IMR-90 (cell line): ENCODE data around the gene KIAA1328. TPM values are rescaled to one million over a fixed set of nuclear protein-coding genes. Genes with fewer than 3 reads are reported as not detected.

Experiments used
- ATAC-seq: fragments of 200-7000 bp; cut with Tn5 transposase; 2 replicates; pipeline ENCODE4 v1.9.1; 2020; ENCODE audit warnings: low read depth, mild to moderate bottlenecking, moderate library complexity
- BruUV-seq: library from RNA; stranded (reverse); fragments of 400-500 nt; replicated peaks from 2 replicates; lab custom pipeline; 2021; lab: Mats Ljungman, UMichigan
- CTCF ChIA-PET: fragments of 300-600 bp; formaldehyde crosslinking; extraction: SDS; loops from one replicate; lab custom pipeline; 2021; ENCODE audit warnings: antibody characterized with exemption; lab: Yijun Ruan, JAX
- POLR2A ChIA-PET: fragments of 300-600 bp; sonication (Branson Sonifier 250); formaldehyde crosslinking; loops from one replicate; lab custom pipeline; 2022; ENCODE audit warnings: antibody characterized with exemption; ENCODE audit not compliant: unreplicated experiment; lab: Charles Lee
- DNase-seq: peaks from one replicate; pipeline ENCODE4 v3.0.0; 2013
- H2AFZ ChIP-seq: replicated peaks from 2 replicates; pipeline ENCODE3; 2013; ENCODE audit warnings: low read length, mild to moderate bottlenecking; ENCODE audit not compliant: poor library complexity
- H2AK5ac ChIP-seq: 2 replicates; pipeline ENCODE4 v1.6.1; 2013; ENCODE audit warnings: low read depth, low read length, inconsistent platforms
- H2AK9ac ChIP-seq: replicated peaks from 2 replicates; pipeline ENCODE3; 2013; ENCODE audit warnings: mild to moderate bottlenecking, low read depth, low read length, moderate library complexity; ENCODE audit not compliant: poor library complexity
- H2BK120ac ChIP-seq: 2 replicates; pipeline ENCODE4 v1.6.1; 2013; ENCODE audit warnings: low read depth, low read length, inconsistent platforms
- H2BK15ac ChIP-seq: 3 replicates; pipeline ENCODE4 v1.6.1; 2013; ENCODE audit warnings: low read depth, low read length, inconsistent platforms
- H2BK20ac ChIP-seq: 2 replicates; pipeline ENCODE4 v1.6.1; 2013; ENCODE audit warnings: low read depth, mild to moderate bottlenecking, inconsistent platforms, low read length, moderate library complexity
- H2BK5ac ChIP-seq: 2 replicates; pipeline ENCODE4 v1.6.1; 2013; ENCODE audit warnings: mild to moderate bottlenecking, low read depth, low read length, inconsistent platforms; ENCODE audit not compliant: poor library complexity, severe bottlenecking
- H3K14ac ChIP-seq: replicated peaks from 2 replicates; pipeline ENCODE4 v1.6.1; 2013; ENCODE audit warnings: low read depth, low read length, inconsistent platforms
- H3K18ac ChIP-seq: 2 replicates; pipeline ENCODE4 v1.6.1; 2013; ENCODE audit warnings: low read depth, low read length, control low read depth
- H3K23ac ChIP-seq: 2 replicates; pipeline ENCODE4 v1.6.1; 2013; ENCODE audit warnings: low read depth, low read length, inconsistent platforms
- H3K27ac ChIP-seq: 2 replicates; pipeline ENCODE4 v1.5.1; 2013; ENCODE audit warnings: mild to moderate bottlenecking, control low read depth, low read length; ENCODE audit not compliant: insufficient read depth
- H3K27me3 ChIP-seq: 2 replicates; pipeline ENCODE4 v1.6.1; 2013; ENCODE audit warnings: low read length; ENCODE audit not compliant: control insufficient read depth, insufficient read depth
- H3K36me3 ChIP-seq: 2 replicates; pipeline ENCODE4 v1.6.1; 2013; ENCODE audit warnings: low read length, mixed read lengths; ENCODE audit not compliant: control insufficient read depth, insufficient read depth
- H3K4ac ChIP-seq: 2 replicates; pipeline ENCODE4 v1.6.1; 2013; ENCODE audit warnings: low read depth, low read length, inconsistent platforms
- H3K4me1 ChIP-seq: 2 replicates; pipeline ENCODE4 v1.6.1; 2013; ENCODE audit warnings: low read length, mixed read lengths; ENCODE audit not compliant: control insufficient read depth, insufficient read depth
- H3K4me2 ChIP-seq: 2 replicates; pipeline ENCODE4 v1.6.1; 2013; ENCODE audit warnings: low read depth, mild to moderate bottlenecking, control low read depth, low read length, moderate library complexity
- H3K4me3 ChIP-seq: 2 replicates; pipeline ENCODE4 v1.5.1; 2013; ENCODE audit warnings: low read depth, mild to moderate bottlenecking, control low read depth, low read length, moderate library complexity; ENCODE audit not compliant: insufficient read depth
- H3K56ac ChIP-seq: 2 replicates; pipeline ENCODE4 v1.6.1; 2013; ENCODE audit warnings: low read length, inconsistent platforms; ENCODE audit not compliant: insufficient read depth; ENCODE audit errors: extremely low read depth
- H3K79me1 ChIP-seq, 2 experiments: 2 replicates each; pipeline ENCODE4 v1.6.1; 2013; ENCODE audit warnings: low read length in 2 of 2, inconsistent platforms in 1 of 2, low read depth in 1 of 2
- H3K9ac ChIP-seq: 2 replicates; pipeline ENCODE4 v1.6.1; 2013; ENCODE audit warnings: low read depth, low read length, control low read depth
- H3K9me1 ChIP-seq: 2 replicates; pipeline ENCODE4 v1.6.1; 2013; ENCODE audit warnings: low read length, inconsistent platforms; ENCODE audit not compliant: insufficient read depth
- H3K9me3 ChIP-seq: 2 replicates; pipeline ENCODE4 v1.6.1; 2013; ENCODE audit warnings: low read length; ENCODE audit not compliant: control insufficient read depth, insufficient read depth
- H4K20me1 ChIP-seq: 2 replicates; pipeline ENCODE4 v1.6.1; 2013; ENCODE audit warnings: low read length, inconsistent platforms; ENCODE audit not compliant: insufficient read depth
- H4K5ac ChIP-seq: 2 replicates; pipeline ENCODE4 v1.6.1; 2013; ENCODE audit warnings: mild to moderate bottlenecking, low read depth, low read length, control low read depth
- H4K8ac ChIP-seq, 2 experiments: 2 replicates each; pipeline ENCODE4 v1.6.1; 2013; ENCODE audit warnings: low read depth in 2 of 2, low read length in 2 of 2, control low read depth in 1 of 2, inconsistent platforms in 1 of 2
- H4K91ac ChIP-seq: 2 replicates; pipeline ENCODE4 v1.6.1; 2013; ENCODE audit warnings: low read depth, low read length, inconsistent platforms; ENCODE audit not compliant: insufficient read depth
- BHLHE40 ChIP-seq: fragments of 150-350 bp; IDR thresholded peaks from 2 replicates; pipeline ENCODE4 v1.6.1; 2016; ENCODE audit warnings: mild to moderate bottlenecking, low read depth, low read length
- CHD1 ChIP-seq: IDR thresholded peaks from 2 replicates; pipeline ENCODE4 v1.6.1; 2012; ENCODE audit warnings: low read depth, low read length, improper control_type of control experiment
- MAFK ChIP-seq: IDR thresholded peaks from 2 replicates; pipeline ENCODE4 v1.6.1; 2012; ENCODE audit warnings: low read depth, low read length, improper control_type of control experiment
- MAZ ChIP-seq: IDR thresholded peaks from 2 replicates; pipeline ENCODE4 v1.6.1; 2012; ENCODE audit warnings: low read depth, mild to moderate bottlenecking, low read length, improper control_type of control experiment, moderate library complexity, borderline replicate concordance
- POLR2A ChIP-seq: IDR thresholded peaks from 2 replicates; pipeline ENCODE4 v1.6.1; 2012; ENCODE audit warnings: mild to moderate bottlenecking, low read depth, low read length
- RFX5 ChIP-seq: IDR thresholded peaks from 2 replicates; pipeline ENCODE4 v1.8.0; 2012; ENCODE audit warnings: low read depth, mild to moderate bottlenecking, low read length, moderate library complexity
- WGBS, 2 experiments: methylation state at CpG; one replicate each; pipeline versions ENCODE4 v1.1.5 to v1.1.7; 2013; ENCODE audit warnings: missing lambda C conversion rate in 2 of 2; ENCODE audit not compliant: insufficient read length in 1 of 2; ENCODE audit errors: extremely low coverage in 2 of 2; 5-methylcytosine and 5-hydroxymethylcytosine counted together
- dilution Hi-C: fragments of 300-500 bp; cut with HindIII; formaldehyde crosslinking; loops from one replicate; pipeline ENCODE4 v1.14.3; 2018; ENCODE audit warnings: low sequenced_read_pairs; ENCODE audit not compliant: unreplicated experiment
- in situ Hi-C: fragments of 300-500 bp; cut with MboI; formaldehyde crosslinking; loops from 3 replicates; pipeline ENCODE4 v1.14.3; 2019; ENCODE audit warnings: low sequenced_read_pairs, inconsistent platforms, mixed read lengths
- intact Hi-C: fragments of 100-400 bp; cut with micrococcal nuclease; formaldehyde crosslinking; loops from 2 replicates; pipeline ENCODE4 v1.10.0; 2022
- polyA plus RNA-seq, 3 experiments: library from polyadenylated mRNA; depleted of rRNA; stranded (reverse); fragments of >200 nt; gene quantifications; 2 replicates each; pipeline ENCODE4 v1.2.3, GENCODE V29; 2012; ENCODE audit warnings: low replicate concordance in 1 of 3
- total RNA-seq: library from RNA; depleted of rRNA; stranded (reverse); fragments of >200 nt; gene quantifications from 2 replicates; pipeline ENCODE4 v1.2.3, GENCODE V29; 2012

The KIAA1328 gene
- total and polyA plus RNA-seq, 2 of the 4 experiments (the other 2 are of a cell fraction), result 2.4 to 7.0 TPM

DNA sequence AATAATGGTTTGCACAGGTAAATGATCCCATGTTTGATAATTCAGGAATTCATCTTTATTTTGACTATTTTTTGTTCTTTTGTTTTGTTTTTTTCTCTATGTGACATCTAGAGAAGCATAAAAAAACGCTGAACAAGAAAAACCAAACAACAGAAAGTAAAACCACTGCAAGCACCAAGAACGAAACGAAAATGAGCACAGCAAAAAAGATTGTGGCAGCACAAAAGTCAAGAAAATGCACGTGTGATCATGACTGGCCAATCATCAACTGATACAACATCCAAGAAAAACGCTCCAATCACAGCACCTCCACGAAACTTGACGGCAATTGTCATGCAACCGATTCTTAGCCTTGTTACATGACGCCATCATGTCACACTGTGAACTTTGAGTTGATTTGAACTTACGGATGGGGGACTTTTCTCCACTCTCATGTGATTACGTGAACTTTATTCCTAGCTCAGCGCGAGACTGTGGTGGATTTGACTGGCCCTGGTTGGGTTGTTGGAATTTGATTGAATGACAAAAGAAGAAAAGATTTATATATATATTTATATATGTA, 417.9 kb downstream of the KIAA1328 start:
- TF ChIP-seq MAFK (no peak), BHLHE40 (no peak), RFX5 (no peak), MAZ (no peak), CHD1 (no peak), POLR2A (no peak)
- H3K14ac ChIP-seq, result no peak overlapping the region
- no peak overlapping the region for H2BK5ac ChIP-seq
- H2AK9ac ChIP-seq, result no peak overlapping the region
- no peaks in the 10 kb centered on the region for H3K4me1 ChIP-seq
- H3K23ac ChIP-seq, result no peak overlapping the region
- no peak overlapping the region for H3K18ac ChIP-seq
- ChIA-PET CTCF (no interaction called here), POLR2A (no interaction called here)
- H2AFZ ChIP-seq, result peak overlapping the region; percentile 48
- no peak overlapping the region for H2BK15ac ChIP-seq
- ATAC-seq, result no peak
- intact Hi-C loops, result no loop called here
- no peak overlapping the region for H4K5ac ChIP-seq
- no peak overlapping the region for H3K9ac ChIP-seq
- in situ Hi-C loops, result no loop called here
- no peak overlapping the region for H3K56ac ChIP-seq
- no peaks in the 10 kb centered on the region for H4K20me1 ChIP-seq
- no peak overlapping the region for H3K27ac ChIP-seq
- H3K27me3 ChIP-seq, result peaks cover 36% of the 10 kb centered on the region
- no peak overlapping the region for H3K4me2 ChIP-seq
- H3K9me1 ChIP-seq, result no peaks in the 10 kb centered on the region
- no peak overlapping the region for H3K4me3 ChIP-seq
- no peak overlapping the region for H2AK5ac ChIP-seq
- H3K4ac ChIP-seq, result no peak overlapping the region
- no peak for DNase-seq
- WGBS, 2 experiments, result 80% methylated on average over 1 of the region's 13 CpGs; no CpG with 5 or more reads in 1 of the 2 experiments
- dilution Hi-C loops, result no loop called here
- BruUV-seq, result no TSS peak
- H2BK120ac ChIP-seq, result no peak overlapping the region
- no peak overlapping the region for H2BK20ac ChIP-seq
- no peaks in the 10 kb centered on the region for H3K36me3 ChIP-seq
- no peaks in the 10 kb centered on the region for H3K79me1 ChIP-seq
- no peaks in the 10 kb centered on the region for H3K9me3 ChIP-seq
- no peak overlapping the region for H4K91ac ChIP-seq
- H4K8ac ChIP-seq, result no peak overlapping the region
